Peyer's patch (tissue), 4 donors: ENCODE data around the gene ACTBL2. TPM values are rescaled to one million over a fixed set of nuclear protein-coding genes. Genes with fewer than 3 reads are reported as not detected.

ENCODE experiments used
- DNase-seq, 3 donors: peaks; one replicate each; pipeline ENCODE4 v3.0.0-alpha.2; 2017 to 2019
- H3K27ac ChIP-seq, 4 donors: fragments of 200-600 bp; sonication (generic); one replicate each; pipeline ENCODE4 v1.5.1; 2016 to 2019
- H3K27me3 ChIP-seq, 2 donors: fragments of 200-600 bp; sonication (generic); one replicate each; pipeline ENCODE4 v1.5.1; 2019
- H3K36me3 ChIP-seq, 3 donors: fragments of 200-600 bp; sonication (generic); one replicate each; pipeline ENCODE4 v1.5.1; 2016 to 2019
- H3K4me1 ChIP-seq, 4 donors: fragments of 200-600 bp; sonication (generic); one replicate each; pipeline ENCODE4 v1.5.1; 2016 to 2019
- H3K4me3 ChIP-seq, 4 donors: fragments of 200-600 bp; sonication (generic); 1 replicate in 3 of 4; 2 replicates in 1 of 4; pipeline ENCODE4 v1.5.1; 2016 to 2019; ENCODE audit warnings: mild to moderate bottlenecking in 1 of 4
- H3K9me3 ChIP-seq, 4 donors: fragments of 200-600 bp; sonication (generic); one replicate each; pipeline ENCODE4 v1.5.1; 2016 to 2019; ENCODE audit warnings: mild to moderate bottlenecking in 1 of 4
- CTCF ChIP-seq, 6 experiments: fragments of 450-650 bp in 4 of 6; fragments of 200-600 bp in 2 of 6; sonication (generic) in 1 of 6; IDR thresholded peaks; one replicate each; pipeline ENCODE4 v1.5.1; 2017 to 2019; ENCODE audit warnings: antibody characterized with exemption in 6 of 6, mild to moderate bottlenecking in 3 of 6, moderate library complexity in 1 of 6
- POLR2A ChIP-seq, 2 donors: fragments of 450-650 bp; IDR thresholded peaks; one replicate each; pipeline ENCODE4 v1.5.1; 2017; ENCODE audit warnings: antibody characterized with exemption in 2 of 2, mild to moderate bottlenecking in 2 of 2, moderate library complexity in 2 of 2
- total RNA-seq, 4 donors: library from RNA; depleted of rRNA; stranded (reverse); fragments of >200 nt; gene quantifications; one replicate each; pipeline ENCODE4 v1.1.0, GENCODE V29; 2016

The ACTBL2 gene
- total RNA-seq, 4 donors from 2014 or later: not detected

- TF ChIP-seq CTCF (IDR thresholded peaks at IDR 0.05) (no peak), POLR2A (IDR thresholded peaks at IDR 0.05) (no peak)
- H3K27me3 ChIP-seq: no peaks in the 10 kb centered on the region
- no peaks in the 10 kb centered on the region for H3K9me3 ChIP-seq
- no peak overlapping the region for H3K27ac ChIP-seq
- DNase-seq: no peak
- H3K4me3 ChIP-seq: no peak overlapping the region
- no peaks in the 10 kb centered on the region for H3K4me1 ChIP-seq
- no peaks in the 10 kb centered on the region for H3K36me3 ChIP-seq
Measured at GRCh38 chr5:57435701-57436134, 46.9 kb downstream of the ACTBL2 start.

GRCh38 chr5:57434683-57435082 lies 47.9 kb downstream of the ACTBL2 start:
- Histone ChIP-seq H3K27me3 (no peaks in the 10 kb centered on the region), H3K4me3 (no peak overlapping the region), H3K9me3 (no peaks in the 10 kb centered on the region), H3K4me1 (no peaks in the 10 kb centered on the region), H3K27ac (no peak overlapping the region), H3K36me3 (no peaks in the 10 kb centered on the region)
- TF ChIP-seq CTCF (IDR thresholded peaks at IDR 0.05) (no peak), POLR2A (IDR thresholded peaks at IDR 0.05) (no peak)
- DNase-seq: no peak

DNA sequence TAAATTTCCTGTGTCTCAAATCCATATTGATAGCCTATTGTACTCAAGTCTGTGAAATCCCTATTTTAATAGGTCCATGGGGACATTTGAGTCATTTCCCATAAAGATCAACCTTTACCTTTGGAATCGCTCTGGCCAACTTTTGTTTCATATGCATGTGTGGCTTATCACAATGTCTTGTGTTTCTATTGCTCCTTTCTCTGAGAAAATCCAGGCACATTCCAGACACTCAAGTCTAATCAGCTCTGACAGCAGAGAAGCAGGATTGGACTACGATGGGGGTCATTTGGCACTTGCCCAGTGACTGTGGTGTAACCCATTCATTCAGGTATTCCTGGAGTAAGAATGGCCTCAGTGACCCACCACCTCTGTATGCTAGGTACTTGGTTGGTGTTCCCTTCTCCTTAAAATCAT lies 48.4 kb downstream of the ACTBL2 start:
- TF ChIP-seq CTCF (IDR thresholded peaks at IDR 0.05): no peak
- no peak for TF ChIP-seq POLR2A (IDR thresholded peaks at IDR 0.05)
- no peaks in the 10 kb centered on the region for H3K27me3 ChIP-seq
- H3K27ac ChIP-seq: no peak overlapping the region
- no peak overlapping the region for H3K4me3 ChIP-seq
- H3K36me3 ChIP-seq: no peaks in the 10 kb centered on the region
- no peaks in the 10 kb centered on the region for H3K4me1 ChIP-seq
- H3K9me3 ChIP-seq: no peaks in the 10 kb centered on the region
- DNase-seq: no peak

DNA sequence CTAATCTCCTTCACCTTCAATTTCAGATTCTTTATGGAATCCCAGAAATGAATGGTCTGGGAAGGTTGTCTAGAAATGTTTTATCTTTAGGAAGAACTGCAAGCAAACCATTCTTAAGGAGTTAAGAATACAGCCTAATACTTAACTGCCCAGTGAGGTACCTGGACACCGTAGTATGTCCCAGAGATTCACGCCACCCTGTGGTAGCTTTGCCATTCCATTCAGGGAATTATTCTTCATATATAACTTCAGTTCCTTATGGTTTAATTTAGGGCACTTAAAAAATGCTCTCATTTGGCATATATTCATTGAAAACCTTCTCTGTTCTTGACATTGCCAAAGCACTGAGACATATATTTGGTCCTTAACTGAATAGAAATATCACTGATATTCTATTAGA lies 49.7 kb downstream of the ACTBL2 start:
- DNase-seq: no peak
- H3K27ac ChIP-seq: no peak overlapping the region
- no peak overlapping the region for H3K4me3 ChIP-seq
- H3K4me1 ChIP-seq: no peaks in the 10 kb centered on the region
- TF ChIP-seq POLR2A (IDR thresholded peaks at IDR 0.05) (no peak), CTCF (IDR thresholded peaks at IDR 0.05) (no peak)
- H3K36me3 ChIP-seq: no peaks in the 10 kb centered on the region
- H3K9me3 ChIP-seq: no peaks in the 10 kb centered on the region
- H3K27me3 ChIP-seq: no peaks in the 10 kb centered on the region

GRCh38 chr5:57431759-57432158 lies 50.9 kb downstream of the ACTBL2 start:
- no peaks in the 10 kb centered on the region for H3K27me3 ChIP-seq
- DNase-seq: no peak
- no peak overlapping the region for H3K4me3 ChIP-seq

More at GRCh38 chr5:57431759-57432158, 50.9 kb downstream of the ACTBL2 start:
- Histone ChIP-seq H3K36me3 (no peaks in the 10 kb centered on the region), H3K27ac (no peak overlapping the region), H3K9me3 (no peaks in the 10 kb centered on the region), H3K4me1 (no peaks in the 10 kb centered on the region)
- TF ChIP-seq CTCF (IDR thresholded peaks at IDR 0.05) (no peak), POLR2A (IDR thresholded peaks at IDR 0.05) (no peak)
